ENCODE data around the gene LLPH.
"Not testable (repeated sequence)": the region's sequence is repeated elsewhere in the genome, so short reads cannot be mapped to it uniquely, and the experiment has no call there.

LLPH gene

DNA sequence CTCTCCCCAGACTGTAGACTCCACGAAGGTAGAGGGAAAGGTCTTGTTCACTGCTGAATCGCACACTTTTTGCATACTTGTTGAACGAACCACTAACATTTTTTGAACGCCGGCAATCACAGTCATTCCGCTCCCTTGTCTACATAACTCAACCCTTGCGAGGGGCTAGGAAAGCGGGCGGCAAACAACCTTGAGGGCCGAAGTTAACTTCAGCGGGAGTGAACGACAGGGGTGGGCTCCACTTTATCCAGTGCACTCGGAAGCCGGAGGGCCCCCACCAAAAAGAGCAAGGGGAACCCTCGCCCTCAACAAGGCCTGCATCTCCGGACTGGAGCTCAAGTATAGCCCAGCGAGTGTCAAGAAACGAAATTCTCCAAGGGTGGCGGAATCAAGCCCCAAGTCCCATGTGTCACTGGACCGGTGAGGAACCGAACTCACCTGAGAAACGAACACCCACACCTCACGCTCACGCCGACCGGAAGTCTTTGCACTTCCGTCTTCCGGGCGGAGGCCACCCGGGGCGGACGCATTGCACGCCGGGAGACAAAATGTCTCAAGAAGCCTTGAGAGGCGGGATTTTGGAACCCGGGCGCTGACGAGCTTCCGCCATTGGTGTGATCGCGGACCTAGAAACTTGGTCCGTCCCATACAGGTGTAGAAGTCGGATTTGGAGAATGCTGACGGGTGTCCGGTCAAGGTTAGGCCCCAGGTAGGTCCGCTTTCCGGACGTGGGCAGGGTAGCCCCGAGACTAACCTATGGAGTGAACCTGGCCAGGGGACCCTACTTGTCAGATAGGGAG, at the start of gene LLPH:
Gene LLPH (minus strand): TSS at position 484 of the 800 bp plus-strand sequence. CDS start 1,644 bp downstream, outside the sequence.
- peak; percentile 76 to 86 (median 85) for DNase-seq (ENCODE audit: low read depth in 2 of 3, low spot score in 1 of 3)

DNA sequence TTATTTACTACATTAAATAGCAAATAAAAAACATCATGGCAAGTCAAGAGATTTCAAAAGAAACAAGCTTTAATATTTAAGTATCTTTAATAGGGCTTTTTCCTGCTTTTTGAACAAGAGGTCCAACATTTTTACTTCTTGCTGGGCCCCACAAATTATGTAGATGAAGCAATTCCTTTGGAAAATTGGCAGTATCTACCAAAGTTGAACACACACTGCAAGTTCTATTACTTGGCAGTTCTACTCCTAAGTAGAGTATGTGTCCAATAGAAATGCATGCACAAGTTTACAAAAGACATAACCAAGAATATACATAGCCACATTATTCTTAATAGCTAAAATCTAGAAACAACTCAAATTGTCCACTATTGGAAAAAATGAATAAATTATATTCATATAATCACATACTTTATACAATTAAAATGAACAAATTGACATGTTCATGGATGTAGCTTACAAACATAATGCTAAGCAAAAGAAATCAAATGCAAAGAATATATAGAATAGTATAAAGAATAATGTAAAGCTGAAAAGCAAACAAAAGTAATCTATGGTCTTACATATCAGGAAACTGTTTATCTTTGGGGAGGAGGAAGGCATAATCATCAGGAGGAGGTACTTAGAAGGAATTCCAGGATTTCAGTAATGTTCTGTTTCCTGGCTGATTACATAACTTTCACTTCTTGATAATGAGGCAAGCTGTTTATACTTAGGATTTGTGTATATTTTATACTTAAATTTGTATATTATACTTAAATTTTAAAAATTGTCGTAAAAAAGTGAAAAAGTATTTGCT, 45.8 kb upstream of the LLPH start:
- no peak for DNase-seq (ENCODE audit: low read depth in 2 of 3, low spot score in 1 of 3)

DNA sequence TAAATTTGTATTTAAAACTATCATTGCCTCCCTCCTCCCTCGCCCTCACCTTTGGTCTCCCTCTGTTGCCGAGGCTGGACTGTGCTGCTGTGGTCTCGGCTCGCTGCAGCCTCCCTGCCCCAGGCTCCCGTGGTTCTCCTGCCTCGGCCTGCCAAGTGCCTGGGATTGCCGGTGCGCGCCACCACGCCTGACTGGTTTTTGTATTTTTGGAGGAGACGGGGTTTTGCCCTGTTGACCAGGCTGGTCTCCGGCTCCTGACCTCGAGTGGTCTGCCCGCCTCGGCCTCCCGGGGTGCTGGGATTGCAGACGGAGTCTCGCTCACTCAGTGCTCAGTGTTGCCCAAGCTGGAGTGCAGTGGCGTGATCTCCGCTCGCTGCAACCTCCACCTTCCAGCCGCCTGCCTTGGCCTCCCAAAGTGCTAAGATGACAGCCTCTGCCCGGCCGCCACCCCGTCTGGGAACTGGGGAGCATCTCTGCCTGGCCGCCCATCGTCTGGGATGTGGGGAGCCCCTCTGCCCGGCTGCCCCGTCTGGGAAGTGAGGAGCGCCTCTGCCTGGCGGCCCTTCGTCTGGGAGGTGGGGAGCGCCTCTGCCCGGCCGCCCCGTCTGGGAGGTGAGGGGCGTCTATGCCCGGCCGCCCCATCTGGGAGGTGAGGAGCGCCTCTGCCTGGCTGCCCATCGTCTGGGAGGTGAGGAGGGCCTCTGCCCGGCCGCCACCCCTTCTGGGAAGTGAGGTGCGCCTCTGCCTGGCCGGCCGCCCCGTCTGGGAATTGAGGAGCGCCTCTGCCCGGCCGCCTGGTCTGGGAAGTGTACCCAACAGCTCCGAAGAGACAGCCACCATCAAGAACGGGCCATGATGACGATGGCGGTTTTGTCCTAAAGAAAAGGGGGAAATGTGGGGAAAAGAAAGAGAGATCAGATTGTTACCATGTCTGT, 44.1 kb upstream of the LLPH start:
- DNase-seq (ENCODE audit: low read depth in 2 of 3, low spot score in 1 of 3), result not testable (repeated sequence)

DNA sequence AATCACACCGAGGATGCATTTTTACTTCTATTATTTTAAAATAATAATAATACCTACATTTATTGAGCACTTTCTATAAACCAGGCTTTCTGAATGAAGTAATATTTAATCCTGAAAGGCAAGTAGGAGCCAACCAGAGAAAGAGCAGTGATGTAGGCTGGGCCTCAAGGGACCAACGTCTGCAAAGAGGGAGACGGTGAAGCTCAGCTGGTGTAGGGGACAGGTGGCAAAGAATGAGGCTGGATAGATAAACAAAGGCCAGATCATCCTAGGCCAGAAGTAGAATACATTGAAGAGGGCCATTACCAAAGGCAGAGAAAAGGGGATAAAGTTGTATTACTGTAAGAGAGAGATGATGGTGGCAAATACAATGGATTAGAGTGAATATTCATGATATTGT, 40.1 kb upstream of the LLPH start:
- no peak for DNase-seq (ENCODE audit: low read depth in 2 of 3, low spot score in 1 of 3)

DNA sequence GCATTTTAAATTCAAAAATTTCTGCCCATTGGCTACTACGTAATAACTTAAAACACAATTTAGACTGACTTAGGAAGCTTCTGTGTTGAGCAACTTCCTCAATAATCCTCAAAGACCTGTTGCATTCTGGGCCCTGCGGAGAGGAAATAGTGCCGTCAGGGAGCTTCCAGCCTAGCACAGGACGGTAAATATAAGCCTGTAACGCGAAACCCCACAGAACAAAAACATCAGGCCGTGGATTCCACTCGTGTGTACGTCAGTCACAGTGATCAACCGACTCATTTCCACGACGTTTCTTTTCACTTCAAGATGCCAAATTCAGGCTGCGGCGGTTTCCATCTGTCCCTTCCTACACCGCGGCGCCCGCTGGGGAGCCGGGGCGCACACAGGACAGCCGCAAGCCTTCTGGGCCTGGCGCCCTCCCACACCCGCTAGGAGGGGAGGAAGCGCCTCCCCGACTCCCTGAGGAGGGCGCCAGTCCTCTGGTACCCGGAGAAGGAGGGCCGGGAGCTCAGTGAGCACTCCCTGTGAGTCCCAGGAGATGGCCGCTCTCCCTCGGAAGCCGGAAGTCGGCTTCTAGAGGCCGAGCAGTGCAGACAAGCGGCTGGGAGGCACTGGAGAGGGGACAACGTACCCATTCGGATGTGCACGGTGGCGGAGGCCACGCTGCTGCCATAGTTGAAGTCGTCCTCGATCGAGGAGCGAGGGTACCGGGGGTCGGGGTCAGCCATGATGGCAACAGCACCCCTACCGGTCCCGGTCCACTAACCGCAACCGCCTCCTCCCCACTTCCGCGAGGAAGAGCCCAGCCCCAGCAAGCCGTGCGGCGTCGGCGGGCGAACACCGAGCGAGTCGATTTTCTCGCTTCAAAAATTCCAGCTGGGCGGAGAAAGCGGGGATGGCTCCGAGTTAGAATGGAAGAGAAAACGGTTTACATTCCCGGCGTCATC, 38.9 kb upstream of the LLPH start, which contains the start of gene TMBIM4:
Gene TMBIM4 (minus strand): TSS at position 776 of the 950 bp plus-strand sequence. CDS start 45 bp downstream, at position 731.
- DNase-seq (ENCODE audit: low read depth in 2 of 3, low spot score in 1 of 3), result peak; percentile 78 to 85 (median 79)

DNA sequence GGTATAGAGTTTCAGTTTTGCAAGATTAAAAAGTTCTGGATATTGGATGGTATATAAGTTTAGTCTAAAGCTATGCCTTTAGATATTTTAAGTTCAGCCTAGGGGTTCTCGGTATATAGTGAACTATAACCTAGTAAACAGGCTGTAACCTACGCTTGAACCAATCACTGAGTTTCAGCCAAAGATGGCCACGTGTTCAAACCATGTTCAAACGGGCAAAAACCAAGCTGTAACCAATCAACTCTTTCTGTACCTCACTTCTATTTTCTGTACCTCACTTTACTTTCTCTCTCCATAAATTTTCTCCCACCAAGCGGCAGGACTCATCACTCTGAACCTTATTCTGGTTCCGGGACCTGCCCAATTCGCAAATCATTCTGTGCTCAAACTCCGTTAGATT, 37.9 kb upstream of the LLPH start:
- no peak for DNase-seq (ENCODE audit: low read depth in 2 of 3, low spot score in 1 of 3)

DNA sequence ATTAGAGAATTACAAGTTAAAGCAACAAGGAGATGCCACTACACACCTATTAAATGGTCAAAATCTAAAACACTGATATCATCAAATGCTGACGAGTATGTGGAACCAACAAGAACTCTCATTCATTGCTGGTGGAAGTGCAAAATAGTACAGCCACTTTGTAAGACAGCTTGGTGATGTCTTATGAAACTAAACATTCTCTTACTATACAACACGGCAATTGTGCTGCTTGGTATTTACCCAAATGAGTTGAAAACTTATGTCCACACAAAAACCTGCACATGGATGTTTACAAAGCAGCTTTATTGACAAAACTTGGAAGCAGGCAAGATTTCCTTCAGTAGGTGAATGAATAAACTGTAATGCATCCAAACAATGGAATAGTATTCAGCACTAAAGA, 36.0 kb upstream of the LLPH start:
- no peak for DNase-seq (ENCODE audit: low read depth in 2 of 3, low spot score in 1 of 3)

DNA sequence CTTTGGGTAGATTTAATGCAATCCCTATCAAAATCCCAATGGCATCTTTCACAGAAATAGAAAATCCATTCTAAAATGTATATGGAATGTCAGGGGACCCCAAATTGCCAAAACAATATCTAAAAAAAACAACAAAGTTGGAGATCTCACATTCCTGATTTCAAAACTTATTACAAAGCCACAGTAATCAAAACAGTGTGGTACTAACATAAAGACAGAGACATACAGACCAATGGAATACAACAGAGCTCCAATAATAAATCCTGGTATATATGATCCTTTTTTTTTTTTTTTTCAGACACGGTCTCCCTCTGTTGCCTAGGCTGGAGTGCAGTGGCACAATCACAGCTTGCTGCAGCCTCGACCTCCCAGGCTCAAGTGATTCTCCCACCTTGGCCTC, 34.6 kb upstream of the LLPH start:
- no peak for DNase-seq (ENCODE audit: low read depth in 2 of 3, low spot score in 1 of 3)

DNA sequence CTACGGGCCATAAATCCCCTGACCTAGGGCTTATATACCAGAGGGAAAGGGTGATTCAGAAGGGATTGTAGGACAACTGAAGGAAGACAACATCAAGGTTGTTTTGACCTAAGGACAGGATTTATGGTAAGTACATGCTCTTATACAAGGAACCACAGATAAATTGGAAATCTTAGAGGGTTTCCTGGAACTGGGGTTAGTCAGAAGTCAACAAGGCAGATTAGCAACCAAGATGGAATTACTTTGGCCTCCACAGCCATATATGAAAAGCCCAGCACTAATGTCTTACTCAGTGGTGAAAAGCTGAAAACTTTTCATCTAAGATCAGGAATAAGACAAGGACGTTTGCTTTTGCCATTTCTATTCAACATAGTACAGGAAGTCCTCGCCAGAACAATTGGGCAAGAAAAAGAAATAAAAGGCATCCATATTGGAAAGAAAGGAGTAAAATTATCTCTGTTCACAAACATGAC, 33.8 kb upstream of the LLPH start:
- DNase-seq (ENCODE audit: low read depth in 2 of 3, low spot score in 1 of 3), result no peak

DNA sequence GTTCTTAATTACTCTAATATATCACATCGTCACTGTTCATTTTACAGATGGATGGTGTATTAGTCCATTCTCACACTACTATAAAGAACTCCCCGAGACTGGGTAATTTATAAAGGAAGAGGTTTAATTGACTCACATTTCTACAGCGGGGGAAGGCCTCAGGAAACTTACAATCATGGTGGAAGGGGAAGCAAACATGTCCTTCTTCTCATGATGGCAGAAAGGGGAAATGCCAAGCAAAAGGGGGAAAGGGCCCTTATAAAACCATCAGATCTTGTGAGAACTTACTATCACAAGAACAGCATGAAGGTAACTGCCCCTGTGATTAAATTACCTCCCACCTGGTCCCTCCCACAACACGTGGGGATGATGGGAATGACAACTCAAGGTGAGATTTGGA, 32.7 kb upstream of the LLPH start:
- DNase-seq (ENCODE audit: low read depth in 2 of 3, low spot score in 1 of 3), result no peak

DNA sequence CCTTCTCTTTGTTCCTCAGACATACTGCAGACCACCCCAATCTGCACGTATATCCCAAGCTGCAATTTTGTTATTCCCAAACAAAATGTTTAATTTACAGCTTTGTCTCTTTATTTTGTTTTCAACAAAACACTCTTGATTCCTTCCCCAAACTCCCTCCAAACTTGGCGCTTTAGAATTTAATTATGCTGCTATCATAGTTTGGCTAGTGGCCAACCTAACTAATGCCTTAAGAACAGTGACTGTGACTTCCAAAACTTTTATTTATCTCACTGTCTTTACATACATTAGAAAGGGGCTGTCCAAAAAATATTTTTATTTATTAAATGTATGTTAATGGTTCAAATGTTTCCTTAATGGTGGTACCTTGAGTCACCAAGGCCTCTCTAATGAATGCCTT, 32.2 kb upstream of the LLPH start:
- DNase-seq (ENCODE audit: low read depth in 2 of 3, low spot score in 1 of 3), result no peak

DNA sequence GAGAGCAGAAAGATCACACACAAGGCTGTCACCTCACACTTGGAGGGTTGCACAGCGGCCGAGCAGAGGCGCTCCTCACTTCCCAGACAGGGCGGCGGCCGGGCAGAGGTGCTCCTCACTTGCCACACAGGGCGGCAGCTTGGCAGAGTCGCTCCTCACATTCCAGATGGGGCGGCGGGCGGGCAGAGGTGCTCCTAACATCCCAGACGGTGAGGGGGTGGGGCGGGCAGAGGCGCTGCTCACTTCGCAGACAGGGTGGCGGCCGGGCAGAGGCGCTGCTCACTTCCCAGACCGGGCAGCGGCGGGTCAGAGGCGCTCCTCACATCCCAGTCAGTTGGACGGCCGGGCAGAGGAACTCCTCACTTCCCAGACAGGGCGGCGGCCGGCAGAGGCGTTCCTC, 30.2 kb upstream of the LLPH start:
- DNase-seq (ENCODE audit: low read depth in 2 of 3, low spot score in 1 of 3), result no peak

DNA sequence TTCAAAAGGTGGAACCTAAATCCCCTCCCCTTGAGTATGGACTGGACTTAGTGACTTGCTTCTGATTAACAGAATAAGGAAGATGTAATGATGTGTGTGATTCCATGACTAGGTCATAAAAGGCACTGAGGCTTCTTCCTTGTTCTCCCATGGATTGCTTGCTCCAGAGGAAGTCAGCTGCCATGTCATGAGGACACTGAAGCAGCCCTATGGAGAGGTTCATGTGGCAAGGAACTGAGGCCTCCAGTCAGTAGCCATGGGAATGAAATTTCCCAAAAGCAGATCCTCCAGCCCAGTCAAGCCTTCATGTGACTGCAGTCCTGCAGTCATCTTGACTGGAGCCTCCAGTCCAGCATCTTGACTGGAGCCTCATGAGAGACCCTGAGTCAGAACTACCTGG, 28.6 kb upstream of the LLPH start:
- no peak for DNase-seq (ENCODE audit: low read depth in 2 of 3, low spot score in 1 of 3)

DNA sequence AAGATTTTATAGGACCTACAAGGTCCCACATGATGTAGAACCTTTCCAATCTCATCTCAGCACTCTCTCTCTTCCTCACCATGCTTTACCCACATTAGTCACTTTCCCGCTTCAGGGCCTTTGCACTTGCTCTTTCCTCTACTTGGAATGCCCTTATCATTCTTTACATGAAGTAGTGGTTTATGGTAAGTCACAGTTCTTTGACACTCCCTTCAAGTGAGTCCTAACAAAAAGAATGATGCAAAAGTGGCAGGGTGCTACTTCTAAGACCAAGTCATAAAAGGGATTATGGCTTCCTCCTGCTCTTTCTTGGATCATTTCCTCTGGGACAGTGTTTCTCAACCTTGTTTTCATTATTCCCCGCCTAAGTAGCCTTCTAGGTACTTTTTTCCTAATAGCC, 26.1 kb upstream of the LLPH start:
- DNase-seq (ENCODE audit: low read depth in 2 of 3, low spot score in 1 of 3), result no peak

DNA sequence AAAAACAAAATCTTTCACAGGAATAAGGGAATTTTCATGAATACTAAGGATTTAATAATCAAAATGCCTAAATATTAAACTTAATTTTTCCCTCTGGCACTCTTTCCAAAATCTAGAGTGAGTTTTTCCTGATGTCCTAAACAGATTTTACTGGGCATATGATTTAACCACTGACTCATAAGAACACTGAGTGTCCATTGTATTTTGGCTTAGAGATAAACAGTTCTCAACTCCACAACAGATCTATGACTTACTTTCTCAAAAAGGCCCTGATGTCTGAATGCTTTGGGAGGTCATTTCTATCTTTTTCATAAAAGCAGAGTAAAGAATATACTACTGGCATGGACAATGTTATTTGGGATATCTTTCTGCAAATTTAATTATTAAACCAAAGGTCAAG, 24.2 kb upstream of the LLPH start:
- DNase-seq (ENCODE audit: low read depth in 2 of 3, low spot score in 1 of 3), result no peak

DNA sequence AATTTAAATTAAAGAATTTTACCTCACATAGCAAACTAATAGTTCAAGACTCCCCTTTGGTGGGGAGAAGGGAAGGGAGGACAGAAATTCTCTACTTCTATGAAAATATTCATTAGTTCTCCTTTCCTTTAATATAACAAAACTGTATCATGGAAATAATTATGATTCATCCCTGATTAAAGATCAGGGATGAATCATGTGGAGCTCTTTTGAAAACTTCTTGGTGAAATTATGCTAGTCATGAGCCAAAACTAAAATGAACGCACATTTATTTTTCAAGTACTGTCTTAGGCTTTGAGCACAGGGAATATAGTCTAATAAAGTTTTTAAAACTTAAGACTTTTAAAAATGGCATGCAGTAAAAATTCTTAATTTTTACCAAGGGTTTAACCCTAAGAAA, 22.2 kb upstream of the LLPH start:
- no peak for DNase-seq (ENCODE audit: low read depth in 2 of 3, low spot score in 1 of 3)

DNA sequence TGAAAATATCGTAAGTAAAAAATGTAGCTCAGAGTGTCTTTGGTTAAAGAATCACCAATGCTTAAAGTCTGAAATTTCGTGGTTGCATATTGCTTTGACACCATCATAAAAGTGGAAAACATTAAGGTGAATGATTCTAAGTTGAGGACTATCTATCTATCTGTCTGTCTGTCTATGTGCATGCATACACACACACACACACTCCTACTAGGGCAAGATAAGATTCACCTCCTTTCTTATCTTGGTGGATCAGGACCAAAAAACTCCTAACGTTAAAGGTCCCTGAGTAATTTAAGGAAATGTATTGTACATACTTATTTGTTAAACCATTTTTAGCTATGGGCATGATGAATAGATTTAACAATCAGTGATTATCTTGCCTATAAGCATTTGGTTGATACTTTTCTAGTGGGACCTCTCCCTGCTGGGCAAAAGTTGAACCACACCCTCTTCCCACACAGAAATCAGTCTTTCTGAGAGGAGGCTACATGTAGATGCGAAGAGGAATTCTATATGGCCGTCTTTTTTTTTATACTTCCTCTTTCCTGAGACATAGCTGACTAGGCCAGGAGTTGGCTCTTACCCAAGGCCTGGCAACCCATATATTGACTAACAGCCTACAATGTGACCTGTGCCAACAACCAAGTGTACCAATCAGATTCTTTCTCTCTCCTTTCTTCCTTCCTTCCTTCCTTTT, 19.3 kb upstream of the LLPH start:
- no peak for DNase-seq (ENCODE audit: low read depth in 2 of 3, low spot score in 1 of 3)

DNA sequence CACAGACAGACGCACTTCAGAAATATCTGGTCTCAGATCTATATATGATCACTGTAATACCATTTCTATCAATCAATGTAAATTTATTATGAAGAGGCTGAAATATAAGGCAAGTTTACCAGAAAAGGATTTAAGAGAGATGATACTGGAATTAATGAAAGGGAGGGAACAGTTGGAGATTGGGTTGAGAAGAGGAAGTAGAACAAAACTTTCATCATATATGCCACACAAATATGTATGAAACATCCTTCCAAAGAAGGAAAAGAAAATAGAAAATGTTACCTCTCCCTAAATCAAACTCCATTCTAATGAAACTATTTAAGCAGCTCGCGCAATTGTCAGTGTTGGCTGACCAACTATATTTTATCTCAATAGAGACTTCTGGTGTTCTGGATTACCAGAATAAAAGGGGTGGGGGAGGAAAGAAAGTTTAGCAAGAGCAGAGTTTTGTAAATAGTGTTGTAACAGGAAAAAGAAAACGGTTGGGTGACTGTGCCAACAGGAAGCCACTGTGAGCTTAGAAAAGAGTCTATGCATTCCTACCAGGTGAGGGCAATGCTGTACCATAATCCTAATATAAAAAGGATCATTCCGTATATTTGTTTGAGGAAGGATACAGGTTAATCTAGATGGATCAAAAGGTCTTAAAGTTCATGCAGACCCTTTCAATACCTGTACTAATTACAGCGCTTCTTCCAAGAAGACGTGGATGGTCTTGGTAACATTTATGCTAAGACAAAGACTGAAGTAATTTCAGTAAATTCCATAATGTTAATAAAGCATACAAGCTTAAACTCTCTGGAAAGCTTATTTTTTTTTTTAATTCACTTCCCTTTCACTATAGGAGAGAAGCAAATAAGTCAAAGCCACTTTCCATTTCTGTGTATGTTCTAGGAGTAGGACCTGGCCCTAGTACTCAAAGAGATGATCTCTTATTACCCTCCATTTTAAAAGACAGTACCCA, 14.5 kb upstream of the LLPH start:
- DNase-seq (ENCODE audit: low read depth in 2 of 3, low spot score in 1 of 3), result no peak
